GM12874 (cell line): Measurements from ENCODE around the gene CDKN1B.

ENCODE experiments used
- TF ChIP-seq, protein P1 (sequence below): IDR thresholded peaks from 2 replicates; pipeline ENCODE4 v1.5.1; 2011; ENCODE audit warnings: low read depth, mild to moderate bottlenecking, control low read depth, low read length, moderate library complexity; ENCODE audit not compliant: insufficient read depth

CDKN1B gene

DNA sequence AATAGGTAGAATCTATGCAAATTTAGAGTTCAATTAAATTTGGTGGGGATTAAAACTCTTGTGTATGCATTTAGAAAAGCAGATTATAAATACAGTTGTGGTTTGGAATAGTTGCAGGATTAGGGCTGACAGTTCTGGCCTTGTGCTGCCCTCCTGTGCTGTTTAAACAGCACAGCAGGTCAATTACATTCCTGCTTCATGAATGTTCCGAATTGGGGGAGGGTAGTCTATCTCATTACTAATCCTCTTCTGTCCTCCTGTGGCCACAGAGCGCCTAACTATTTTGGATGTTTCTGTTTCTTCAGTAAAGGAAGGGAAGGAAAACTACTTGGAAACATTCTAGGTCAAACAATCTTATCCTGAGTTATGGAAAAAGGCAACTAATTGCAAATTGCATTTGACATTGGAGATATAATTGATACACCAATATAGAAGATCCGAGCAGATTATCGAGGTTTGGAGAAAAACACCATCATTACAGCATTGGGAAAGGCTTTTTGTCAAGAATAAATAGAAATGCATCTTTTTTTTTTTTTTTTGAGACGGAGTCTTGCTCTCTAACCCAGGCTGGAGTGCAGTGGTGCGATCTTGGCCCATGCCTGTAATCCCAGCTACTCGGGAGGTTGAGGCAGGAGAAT is 12.5 kb upstream of the CDKN1B start:
- TF ChIP-seq, protein P1, sequence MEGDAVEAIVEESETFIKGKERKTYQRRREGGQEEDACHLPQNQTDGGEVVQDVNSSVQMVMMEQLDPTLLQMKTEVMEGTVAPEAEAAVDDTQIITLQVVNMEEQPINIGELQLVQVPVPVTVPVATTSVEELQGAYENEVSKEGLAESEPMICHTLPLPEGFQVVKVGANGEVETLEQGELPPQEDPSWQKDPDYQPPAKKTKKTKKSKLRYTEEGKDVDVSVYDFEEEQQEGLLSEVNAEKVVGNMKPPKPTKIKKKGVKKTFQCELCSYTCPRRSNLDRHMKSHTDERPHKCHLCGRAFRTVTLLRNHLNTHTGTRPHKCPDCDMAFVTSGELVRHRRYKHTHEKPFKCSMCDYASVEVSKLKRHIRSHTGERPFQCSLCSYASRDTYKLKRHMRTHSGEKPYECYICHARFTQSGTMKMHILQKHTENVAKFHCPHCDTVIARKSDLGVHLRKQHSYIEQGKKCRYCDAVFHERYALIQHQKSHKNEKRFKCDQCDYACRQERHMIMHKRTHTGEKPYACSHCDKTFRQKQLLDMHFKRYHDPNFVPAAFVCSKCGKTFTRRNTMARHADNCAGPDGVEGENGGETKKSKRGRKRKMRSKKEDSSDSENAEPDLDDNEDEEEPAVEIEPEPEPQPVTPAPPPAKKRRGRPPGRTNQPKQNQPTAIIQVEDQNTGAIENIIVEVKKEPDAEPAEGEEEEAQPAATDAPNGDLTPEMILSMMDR, result peak; percentile 80

DNA sequence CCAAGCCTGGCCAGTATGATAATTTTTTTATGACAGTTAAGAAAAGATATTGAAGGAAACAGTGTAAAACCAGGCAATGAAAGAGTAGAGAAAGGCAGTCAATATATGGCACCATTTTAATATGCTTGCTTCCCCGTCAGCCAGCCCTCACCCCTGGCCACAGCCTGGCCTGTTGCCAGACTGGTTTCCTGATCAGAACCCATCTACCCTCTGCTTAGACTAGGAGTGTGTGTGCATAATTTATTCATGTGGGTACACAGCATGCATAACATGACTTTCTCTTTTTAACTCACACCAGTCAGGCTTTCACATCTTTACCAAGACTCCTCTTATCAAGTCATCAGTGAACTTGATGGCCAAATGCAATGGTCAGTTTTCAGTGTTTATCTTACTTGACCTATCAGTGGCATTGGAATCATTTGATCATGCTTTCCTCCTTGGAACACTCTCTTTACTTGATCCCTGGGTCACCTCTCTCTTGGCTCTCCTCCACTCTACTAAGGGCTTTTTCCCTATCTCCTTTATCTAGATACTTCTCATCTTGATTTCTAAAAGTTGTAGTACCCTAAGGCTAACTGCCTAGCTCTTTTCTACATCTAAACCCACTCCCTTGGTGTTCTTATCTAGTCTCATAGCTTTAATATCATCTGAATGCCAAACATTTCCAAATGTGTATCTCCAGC is 11.2 kb upstream of the CDKN1B start:
- TF ChIP-seq, protein P1, result no peak

DNA sequence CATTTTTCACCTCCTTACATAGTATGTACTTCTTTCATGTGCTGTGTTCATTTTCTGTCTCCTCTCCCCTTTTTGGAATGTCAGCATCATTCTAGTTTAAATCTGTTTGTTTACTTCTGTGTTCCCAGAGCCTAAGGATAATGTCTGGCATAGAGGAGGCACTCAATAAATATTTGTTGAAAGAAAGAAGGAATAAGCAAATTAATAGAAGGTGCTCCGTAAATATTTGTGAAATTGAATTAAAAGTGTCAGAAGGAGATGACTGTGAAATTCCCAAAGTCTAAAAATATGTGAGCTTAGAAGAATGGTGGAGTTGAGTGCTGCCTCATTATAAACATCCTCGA is 3.3 kb upstream of the CDKN1B start:
- TF ChIP-seq, protein P1, result no peak

DNA sequence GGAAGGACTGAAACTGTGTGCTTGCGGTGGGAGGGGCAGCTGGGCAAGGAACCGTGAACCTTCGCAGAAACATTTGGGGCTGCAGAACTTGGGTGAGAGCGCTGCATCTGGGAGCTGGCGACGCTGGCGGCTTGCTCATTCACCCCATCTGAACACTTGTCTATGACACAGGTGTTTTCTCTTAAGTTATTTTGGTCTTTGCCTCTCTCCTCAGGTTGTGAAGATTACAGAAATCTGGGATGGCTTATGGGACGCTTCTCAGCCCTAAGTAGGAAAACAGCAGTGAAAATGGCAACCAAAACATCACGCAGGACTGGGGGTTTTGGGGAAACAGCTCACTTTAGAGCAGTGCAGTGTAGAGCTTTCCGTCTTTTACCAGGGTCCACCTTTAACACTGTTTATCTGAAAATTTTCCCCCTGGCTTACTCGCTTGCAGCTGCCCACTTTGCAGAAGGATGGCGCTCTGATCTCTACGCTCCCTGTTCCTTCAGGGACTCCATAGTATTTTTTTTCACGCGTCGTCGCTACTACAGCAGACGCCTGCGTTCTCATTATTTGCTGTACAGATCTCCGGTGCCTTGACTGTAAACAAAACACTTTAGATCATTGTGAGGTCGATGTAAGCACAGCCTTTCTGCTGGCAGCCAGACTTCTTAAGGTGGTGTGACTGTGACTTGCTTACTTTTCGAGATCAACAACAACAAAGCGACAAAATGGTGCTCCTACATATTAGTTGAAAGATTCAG is 2.7 kb upstream of the CDKN1B start:
- TF ChIP-seq, protein P1, result peak; percentile 26; the same call in 1 of the 2 replicates

DNA sequence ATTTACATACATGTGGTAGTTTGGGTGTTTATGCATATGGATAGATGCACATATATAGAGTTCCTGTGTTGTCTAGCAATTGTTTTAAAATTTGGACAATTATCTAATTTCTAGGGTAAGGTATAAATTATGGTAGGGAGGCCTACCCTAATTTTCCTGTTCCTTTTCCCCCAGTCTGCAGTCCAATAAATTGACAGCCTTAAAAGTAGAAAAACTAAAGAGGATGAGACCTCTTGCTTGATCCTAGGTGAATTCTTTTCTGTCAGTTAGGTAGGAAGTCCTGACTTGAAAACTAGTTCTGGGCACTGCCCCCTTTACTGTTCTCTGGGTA is 2.1 kb upstream of the CDKN1B start:
- TF ChIP-seq, protein P1, result no peak

DNA sequence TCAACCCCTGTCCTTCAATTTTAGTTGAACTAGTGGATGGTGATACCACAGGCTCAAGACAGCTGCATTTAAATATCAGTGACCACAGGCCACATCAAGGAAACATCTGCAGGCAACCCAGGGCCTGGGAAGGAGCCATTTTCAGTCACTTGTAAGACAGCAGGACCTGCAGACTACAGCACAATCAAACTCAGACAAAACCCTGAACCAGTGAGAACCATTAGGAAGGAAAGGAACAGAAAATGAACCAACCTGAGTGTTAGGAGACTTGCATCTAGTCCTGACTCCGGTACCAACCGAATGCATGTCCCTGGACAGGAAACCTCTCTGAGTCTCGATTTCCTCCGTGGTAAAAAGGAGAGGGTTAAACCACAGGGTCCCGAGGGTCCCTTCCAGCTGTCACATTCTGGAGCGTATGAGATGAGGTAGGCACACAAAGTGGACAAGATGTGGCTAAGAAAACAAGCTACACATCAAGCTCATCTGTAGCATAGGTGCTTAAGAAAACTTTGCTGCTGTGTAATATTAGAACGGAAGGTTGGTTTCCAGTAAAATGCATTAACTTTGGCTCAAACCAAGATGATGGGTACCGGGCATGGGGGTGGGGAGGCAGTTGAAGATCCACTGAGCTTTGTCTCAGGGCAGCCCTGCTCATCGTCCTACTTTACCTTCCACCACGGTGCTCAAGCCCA is 1.6 kb upstream of the CDKN1B start:
- TF ChIP-seq, protein P1, result no peak

DNA sequence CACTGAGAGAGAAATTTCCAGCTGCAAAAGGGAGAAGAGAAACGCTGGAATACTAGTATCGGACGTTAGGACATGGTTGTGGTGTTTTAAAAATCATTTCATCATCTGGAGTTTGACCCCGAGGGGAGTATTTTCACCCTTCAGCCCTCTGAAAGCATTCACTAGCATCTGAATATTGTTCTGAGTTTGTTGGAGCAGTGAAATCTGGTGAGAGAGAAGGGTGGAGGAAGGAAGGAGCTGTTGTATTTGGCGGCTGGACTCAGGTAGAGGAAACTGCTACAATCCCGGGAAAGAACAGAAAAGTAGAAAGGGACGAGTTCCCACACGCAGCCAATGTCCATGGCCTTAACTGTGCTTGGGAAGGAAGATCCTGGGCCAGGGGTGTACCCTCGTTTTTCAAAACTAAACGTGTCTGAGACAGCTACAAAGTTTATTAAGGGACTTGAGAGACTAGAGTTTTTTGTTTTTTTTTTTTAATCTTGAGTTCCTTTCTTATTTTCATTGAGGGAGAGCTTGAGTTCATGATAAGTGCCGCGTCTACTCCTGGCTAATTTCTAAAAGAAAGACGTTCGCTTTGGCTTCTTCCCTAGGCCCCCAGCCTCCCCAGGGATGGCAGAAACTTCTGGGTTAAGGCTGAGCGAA is 896 bp upstream of the CDKN1B start:
- TF ChIP-seq, protein P1, result no peak
